Activated CD4-positive, alpha-beta T cell treated with anti-CD3 and anti-CD28 coated beads, Interleukin-2, amount 50 U/mL, for 48 hours (primary cell): ENCODE measurements around the gene ZNF609.
"Not testable (repeated sequence)": the region's sequence is repeated elsewhere in the genome, so short reads cannot be mapped to it uniquely, and the experiment has no call there.

Experiments
- DNase-seq, 2 experiments: peaks; one replicate each; pipeline ENCODE4 v3.0.0-alpha.2; 2020

Gene ZNF609

GRCh38 chr15:64623347-64623996, 163.1 kb downstream of the ZNF609 start:
- peak; percentile 41 to 47 for DNase-seq

GRCh38 chr15:64624242-64624641, 163.9 kb downstream of the ZNF609 start:
- no peak for DNase-seq

GRCh38 chr15:64629063-64629462, 168.7 kb downstream of the ZNF609 start:
- DNase-seq, result no peak

GRCh38 chr15:64630396-64631107, 170.2 kb downstream of the ZNF609 start:
- no peak for DNase-seq

GRCh38 chr15:64632639-64633038, 172.3 kb downstream of the ZNF609 start:
- DNase-seq, result not testable (repeated sequence)

- no peak for DNase-seq
Measured at GRCh38 chr15:64633332-64633731, 173.0 kb downstream of the ZNF609 start.

GRCh38 chr15:64634027-64634426, 173.6 kb downstream of the ZNF609 start:
- DNase-seq, result peak; percentile 21 to 34

GRCh38 chr15:64634576-64635498, 174.5 kb downstream of the ZNF609 start:
- DNase-seq, result peak in 1 of 2 experiments; percentile 32

GRCh38 chr15:64635499-64636495, 175.4 kb downstream of the ZNF609 start:
- no peak for DNase-seq

- no peak for DNase-seq
Measured at GRCh38 chr15:64636556-64636955, 176.2 kb downstream of the ZNF609 start.

- DNase-seq, result no peak
Measured at GRCh38 chr15:64637412-64637811, 177.0 kb downstream of the ZNF609 start.

- not testable (repeated sequence) for DNase-seq
Measured at GRCh38 chr15:64639744-64640143, 179.4 kb downstream of the ZNF609 start.

GRCh38 chr15:64640146-64640871, 179.9 kb downstream of the ZNF609 start:
- no peak for DNase-seq

GRCh38 chr15:64642875-64643274, 182.5 kb downstream of the ZNF609 start:
- no peak for DNase-seq

- no peak for DNase-seq
Measured at GRCh38 chr15:64643685-64644084, 183.3 kb downstream of the ZNF609 start.

GRCh38 chr15:64644811-64645210, 184.4 kb downstream of the ZNF609 start:
- DNase-seq, result not testable (repeated sequence)

GRCh38 chr15:64645995-64646394, 185.6 kb downstream of the ZNF609 start:
- DNase-seq, result no peak

- no peak for DNase-seq
Measured at GRCh38 chr15:64647367-64647766, 187.0 kb downstream of the ZNF609 start.

GRCh38 chr15:64650552-64650951, 190.2 kb downstream of the ZNF609 start:
- DNase-seq, result no peak

- DNase-seq, result peak; percentile 21 to 38
Measured at GRCh38 chr15:64651601-64652191, 191.3 kb downstream of the ZNF609 start.

GRCh38 chr15:64653757-64654156, 193.4 kb downstream of the ZNF609 start:
- DNase-seq, result no peak
